ENCODE measurements around the gene COL4A4.

DNA sequence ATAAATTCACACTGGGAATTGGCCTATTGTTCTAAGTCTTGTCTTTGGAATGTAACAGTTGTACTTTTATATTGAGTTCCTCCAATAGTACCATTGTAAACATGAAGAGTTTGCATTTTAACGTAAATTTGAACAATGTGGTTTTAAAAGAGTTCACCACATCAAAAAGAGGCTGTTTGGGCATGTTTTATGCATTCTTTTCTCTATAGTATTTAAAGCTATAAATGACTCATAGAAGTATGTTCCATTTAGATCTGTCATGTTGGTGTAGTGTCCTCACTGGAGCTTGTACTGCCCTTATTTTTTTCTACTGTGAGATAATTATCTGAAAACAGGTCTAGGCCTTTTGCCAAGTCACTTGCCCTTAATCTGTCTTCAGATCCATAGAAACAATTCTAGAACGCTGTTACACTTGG is 186.2 kb downstream of the COL4A4 start:
- TF ChIP-seq, protein P1, sequence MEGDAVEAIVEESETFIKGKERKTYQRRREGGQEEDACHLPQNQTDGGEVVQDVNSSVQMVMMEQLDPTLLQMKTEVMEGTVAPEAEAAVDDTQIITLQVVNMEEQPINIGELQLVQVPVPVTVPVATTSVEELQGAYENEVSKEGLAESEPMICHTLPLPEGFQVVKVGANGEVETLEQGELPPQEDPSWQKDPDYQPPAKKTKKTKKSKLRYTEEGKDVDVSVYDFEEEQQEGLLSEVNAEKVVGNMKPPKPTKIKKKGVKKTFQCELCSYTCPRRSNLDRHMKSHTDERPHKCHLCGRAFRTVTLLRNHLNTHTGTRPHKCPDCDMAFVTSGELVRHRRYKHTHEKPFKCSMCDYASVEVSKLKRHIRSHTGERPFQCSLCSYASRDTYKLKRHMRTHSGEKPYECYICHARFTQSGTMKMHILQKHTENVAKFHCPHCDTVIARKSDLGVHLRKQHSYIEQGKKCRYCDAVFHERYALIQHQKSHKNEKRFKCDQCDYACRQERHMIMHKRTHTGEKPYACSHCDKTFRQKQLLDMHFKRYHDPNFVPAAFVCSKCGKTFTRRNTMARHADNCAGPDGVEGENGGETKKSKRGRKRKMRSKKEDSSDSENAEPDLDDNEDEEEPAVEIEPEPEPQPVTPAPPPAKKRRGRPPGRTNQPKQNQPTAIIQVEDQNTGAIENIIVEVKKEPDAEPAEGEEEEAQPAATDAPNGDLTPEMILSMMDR (IDR thresholded peaks at IDR 0.05): no peak
- TF ChIP-seq POLR2AphosphoS5 (IDR thresholded peaks at IDR 0.05) (no peak), POLR2A (IDR thresholded peaks at IDR 0.05) (no peak)
